H9 (cell line): ENCODE measurements around the gene TCERG1L. TPM values are rescaled to one million over a fixed set of nuclear protein-coding genes. Genes with fewer than 3 reads are reported as not detected.

Experiments used
- DNase-seq: peaks from one replicate; pipeline ENCODE4 v3.0.0-alpha.2; 2017
- H2AFZ ChIP-seq: one replicate; pipeline ENCODE4 v1.6.1; 2013; ENCODE audit warnings: mild to moderate bottlenecking, low read length, control low read depth, moderate library complexity
- H2AK5ac ChIP-seq: 2 replicates; pipeline ENCODE4 v1.6.1; 2013; ENCODE audit warnings: low read length, control low read depth, mixed read lengths; ENCODE audit not compliant: insufficient read length
- H2BK120ac ChIP-seq: one replicate; pipeline ENCODE4 v1.6.1; 2013; ENCODE audit warnings: low read depth, mild to moderate bottlenecking, low read length, control low read depth, inconsistent platforms; ENCODE audit not compliant: poor library complexity, severe bottlenecking
- H2BK12ac ChIP-seq: 2 replicates; pipeline ENCODE4 v1.6.1; 2013; ENCODE audit warnings: low read length, control low read depth, mixed read lengths, low read depth; ENCODE audit not compliant: insufficient read length
- H2BK15ac ChIP-seq: 2 replicates; pipeline ENCODE4 v1.6.1; 2013; ENCODE audit warnings: low read depth, low read length, control low read depth
- H2BK20ac ChIP-seq: one replicate; pipeline ENCODE4 v1.6.1; 2013; ENCODE audit warnings: low read depth, mild to moderate bottlenecking, low read length, control low read depth, inconsistent platforms; ENCODE audit not compliant: poor library complexity, severe bottlenecking
- H2BK5ac ChIP-seq: 2 replicates; pipeline ENCODE4 v1.6.1; 2013; ENCODE audit warnings: low read length, control low read depth, mixed read lengths; ENCODE audit not compliant: insufficient read length
- H3K14ac ChIP-seq: 2 replicates; pipeline ENCODE4 v1.6.1; 2013; ENCODE audit warnings: low read length, control low read depth; ENCODE audit not compliant: insufficient read depth
- H3K18ac ChIP-seq: 2 replicates; pipeline ENCODE4 v1.6.1; 2013; ENCODE audit warnings: low read depth, mild to moderate bottlenecking, mixed read lengths, low read length, control low read depth; ENCODE audit not compliant: insufficient read length
- H3K23ac ChIP-seq: 2 replicates; pipeline ENCODE4 v1.6.1; 2013; ENCODE audit warnings: low read length, control low read depth, mixed read lengths, low read depth; ENCODE audit not compliant: insufficient read length
- H3K23me2 ChIP-seq: 2 replicates; pipeline ENCODE4 v1.6.1; 2013; ENCODE audit warnings: low read depth, mild to moderate bottlenecking, mixed read lengths, low read length, control low read depth; ENCODE audit not compliant: insufficient read length, poor library complexity, severe bottlenecking
- H3K27ac ChIP-seq: 2 replicates; pipeline ENCODE4 v1.5.1; 2013; ENCODE audit warnings: low read length, control low read depth, mixed read lengths, low read depth; ENCODE audit not compliant: insufficient read length
- H3K27me3 ChIP-seq: 2 replicates; pipeline ENCODE4 v1.6.1; 2013; ENCODE audit warnings: low read length, control low read depth, inconsistent platforms; ENCODE audit not compliant: insufficient read depth
- H3K4ac ChIP-seq: 2 replicates; pipeline ENCODE4 v1.6.1; 2013; ENCODE audit warnings: low read depth, mild to moderate bottlenecking, control low read depth, inconsistent platforms, low read length, moderate library complexity
- H3K4me1 ChIP-seq: 2 replicates; pipeline ENCODE4 v1.6.1; 2013; ENCODE audit warnings: low read length, control low read depth, inconsistent platforms; ENCODE audit not compliant: insufficient read depth
- H3K4me2 ChIP-seq: 2 replicates; pipeline ENCODE4 v1.6.1; 2013; ENCODE audit warnings: low read length, control low read depth, mixed read lengths; ENCODE audit not compliant: insufficient read length, insufficient read depth
- H3K56ac ChIP-seq: 2 replicates; pipeline ENCODE4 v1.6.1; 2013; ENCODE audit warnings: low read depth, mild to moderate bottlenecking, mixed read lengths, low read length, control low read depth; ENCODE audit not compliant: insufficient read length
- H3K79me1 ChIP-seq: 2 replicates; pipeline ENCODE4 v1.6.1; 2013; ENCODE audit warnings: low read depth, mild to moderate bottlenecking, moderate library complexity, low read length, control low read depth, inconsistent platforms; ENCODE audit not compliant: insufficient read depth, poor library complexity, severe bottlenecking
- H3K79me2 ChIP-seq: 2 replicates; pipeline ENCODE4 v1.6.1; 2013; ENCODE audit warnings: low read length, control low read depth, inconsistent platforms; ENCODE audit not compliant: insufficient read depth
- H3K9ac ChIP-seq: 2 replicates; pipeline ENCODE4 v1.6.1; 2013; ENCODE audit warnings: low read length, control low read depth, mixed read lengths; ENCODE audit not compliant: insufficient read length; ENCODE audit errors: extremely low read depth
- H3K9me3 ChIP-seq: one replicate; pipeline ENCODE4 v1.6.1; 2013; ENCODE audit warnings: low read depth, low read length, inconsistent platforms; ENCODE audit not compliant: control insufficient read depth
- H3T11ph ChIP-seq: one replicate; pipeline ENCODE4 v1.6.1; 2013; ENCODE audit warnings: mild to moderate bottlenecking, low read length, control low read depth, inconsistent platforms
- H4K20me1 ChIP-seq: one replicate; pipeline ENCODE4 v1.6.1; 2013; ENCODE audit not compliant: control insufficient read depth, insufficient read length, insufficient read depth
- H4K5ac ChIP-seq: 2 replicates; pipeline ENCODE4 v1.6.1; 2013; ENCODE audit warnings: low read depth, mild to moderate bottlenecking, mixed read lengths, low read length, control low read depth; ENCODE audit not compliant: insufficient read length
- H4K8ac ChIP-seq: replicated peaks from 2 replicates; pipeline ENCODE4 v1.6.1; 2013; ENCODE audit warnings: low read length, control low read depth, mixed read lengths, low read depth; ENCODE audit not compliant: insufficient read length
- H4K91ac ChIP-seq: 2 replicates; pipeline ENCODE4 v1.6.1; 2013; ENCODE audit warnings: low read depth, mild to moderate bottlenecking, moderate library complexity, mixed read lengths, low read length, control low read depth; ENCODE audit not compliant: insufficient read length
- H3K27ac Mint-ChIP-seq, 3 experiments: 2 replicates in 2 of 3; 3 replicates in 1 of 3; pipeline ENCODE4 v1.8.0; 2020 to 2021; ENCODE audit warnings: mixed read lengths in 3 of 3, mild to moderate bottlenecking in 1 of 3, moderate library complexity in 1 of 3
- H3K27me3 Mint-ChIP-seq: 2 replicates; pipeline ENCODE4 v1.8.0; 2021; ENCODE audit warnings: low read depth, mild to moderate bottlenecking, moderate library complexity, mixed read lengths
- H3K36me3 Mint-ChIP-seq, 3 experiments: 2 replicates in 2 of 3; 3 replicates in 1 of 3; pipeline ENCODE4 v1.8.0; 2020 to 2021; ENCODE audit warnings: low read depth in 3 of 3, mixed read lengths in 3 of 3; ENCODE audit not compliant: insufficient read depth in 1 of 3
- H3K4me1 Mint-ChIP-seq, 2 experiments: 2 replicates each; pipeline ENCODE4 v1.8.0; 2020; ENCODE audit warnings: mixed read lengths in 2 of 2
- H3K4me3 Mint-ChIP-seq, 2 experiments: 2 replicates in 1 of 2; 3 replicates in 1 of 2; pipeline ENCODE4 v1.8.0; 2020 to 2021; ENCODE audit warnings: mild to moderate bottlenecking in 2 of 2, mixed read lengths in 2 of 2, moderate library complexity in 1 of 2
- H3K9me3 Mint-ChIP-seq, 2 experiments: 2 replicates in 1 of 2; 3 replicates in 1 of 2; pipeline ENCODE4 v1.8.0; 2020; ENCODE audit warnings: mild to moderate bottlenecking in 2 of 2, mixed read lengths in 2 of 2, moderate library complexity in 1 of 2
- WGBS: extraction: QIAGEN DNeasy Blood & Tissue Kit; methylation state at CpG from one replicate; pipeline ENCODE4 v1.1.7; 2013; ENCODE audit warnings: missing lambda C conversion rate, low lambda C conversion rate, mixed read lengths; ENCODE audit not compliant: insufficient read length; ENCODE audit errors: extremely low coverage; 5-methylcytosine and 5-hydroxymethylcytosine counted together
- total RNA-seq: library from RNA; stranded (reverse); gene quantifications from 2 replicates; pipeline ENCODE4 v1.2.1, GENCODE V29; 2021
- TF ChIP-seq, protein P1 (sequence below): fragments of 200-600 bp; sonication (generic); conservative IDR thresholded peaks from 3 replicates; pipeline ENCODE4 v1.8.0; 2021; ENCODE audit warnings: antibody characterized with exemption, mild to moderate bottlenecking

Gene TCERG1L
- total RNA-seq, 1 experiment from 2014 or later: 3.3 TPM

DNA sequence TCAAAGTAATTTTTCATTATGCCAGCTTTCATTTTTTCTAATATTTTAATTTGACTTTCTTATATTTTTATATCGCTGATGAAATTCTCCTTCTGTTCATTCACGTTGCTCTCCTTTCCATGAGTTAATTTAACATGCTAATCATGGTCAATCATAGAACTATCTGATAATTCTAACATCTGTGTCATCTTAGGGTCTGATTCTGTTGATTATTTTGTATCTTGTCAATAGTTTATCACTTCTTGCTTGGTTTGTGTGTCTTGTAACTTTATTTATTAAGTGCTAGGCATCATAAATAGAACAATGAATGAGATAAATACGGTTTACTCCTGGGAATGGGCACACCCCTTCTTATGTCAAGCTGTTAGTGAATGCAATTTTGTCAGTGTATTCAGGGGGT is 11.0 kb downstream of the TCERG1L start:
- Histone ChIP-seq H3K79me1 (no peaks in the 10 kb centered on the region), H4K91ac (no peak overlapping the region), H2AK5ac (no peak overlapping the region), H3K79me2 (no peaks in the 10 kb centered on the region), H3K18ac (no peak overlapping the region), H2AFZ (no peak overlapping the region), H3K9me3 (peaks cover 8% of the 10 kb centered on the region), H3K9ac (no peak overlapping the region), H3T11ph (no peak overlapping the region), H3K27ac (no peak overlapping the region), H2BK15ac (no peak overlapping the region), H3K14ac (no peak overlapping the region), H2BK12ac (no peak overlapping the region), H4K5ac (no peak overlapping the region), H3K23me2 (no peaks in the 10 kb centered on the region), H3K56ac (no peak overlapping the region), H2BK5ac (no peak overlapping the region), H3K4ac (no peak overlapping the region), H3K27me3 (no peaks in the 10 kb centered on the region), H2BK20ac (no peak overlapping the region), H4K20me1 (no peaks in the 10 kb centered on the region), H3K23ac (no peak overlapping the region), H2BK120ac (no peak overlapping the region), H3K4me2 (no peak overlapping the region), H3K4me1 (no peaks in the 10 kb centered on the region), H4K8ac (no peak overlapping the region)
- no peak for DNase-seq
- TF ChIP-seq, protein P1, sequence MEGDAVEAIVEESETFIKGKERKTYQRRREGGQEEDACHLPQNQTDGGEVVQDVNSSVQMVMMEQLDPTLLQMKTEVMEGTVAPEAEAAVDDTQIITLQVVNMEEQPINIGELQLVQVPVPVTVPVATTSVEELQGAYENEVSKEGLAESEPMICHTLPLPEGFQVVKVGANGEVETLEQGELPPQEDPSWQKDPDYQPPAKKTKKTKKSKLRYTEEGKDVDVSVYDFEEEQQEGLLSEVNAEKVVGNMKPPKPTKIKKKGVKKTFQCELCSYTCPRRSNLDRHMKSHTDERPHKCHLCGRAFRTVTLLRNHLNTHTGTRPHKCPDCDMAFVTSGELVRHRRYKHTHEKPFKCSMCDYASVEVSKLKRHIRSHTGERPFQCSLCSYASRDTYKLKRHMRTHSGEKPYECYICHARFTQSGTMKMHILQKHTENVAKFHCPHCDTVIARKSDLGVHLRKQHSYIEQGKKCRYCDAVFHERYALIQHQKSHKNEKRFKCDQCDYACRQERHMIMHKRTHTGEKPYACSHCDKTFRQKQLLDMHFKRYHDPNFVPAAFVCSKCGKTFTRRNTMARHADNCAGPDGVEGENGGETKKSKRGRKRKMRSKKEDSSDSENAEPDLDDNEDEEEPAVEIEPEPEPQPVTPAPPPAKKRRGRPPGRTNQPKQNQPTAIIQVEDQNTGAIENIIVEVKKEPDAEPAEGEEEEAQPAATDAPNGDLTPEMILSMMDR: no peak
- H3K4me1 Mint-ChIP-seq: no peaks in the 10 kb centered on the region
- no peak overlapping the region for H3K27ac Mint-ChIP-seq
- H3K9me3 Mint-ChIP-seq: peaks cover 53 to 63% of the 10 kb centered on the region in 2 experiments
- no peaks in the 10 kb centered on the region for H3K27me3 Mint-ChIP-seq
- H3K36me3 Mint-ChIP-seq: peaks cover 28 to 59% (median 41%) of the 10 kb centered on the region in 3 experiments
- no peak overlapping the region for H3K4me3 Mint-ChIP-seq
- no CpG with 5 or more reads among the region's 3 CpGs for WGBS
